SK-N-SH treated with all-trans-retinoic acid at 6 μM for 48 hours (cell line): ENCODE measurements around the gene ARIH2.

Experiments used
- ATAC-seq: fragments of 200-7000 bp; cut with Tn5 transposase; 3 replicates; pipeline ENCODE4 v1.9.1; 2020; ENCODE audit warnings: mild to moderate bottlenecking, moderate library complexity
- ARNTL ChIP-seq: fragments of 450-650 bp; formaldehyde crosslinking; IDR thresholded peaks from 2 replicates; pipeline ENCODE4 v1.5.0; 2020; ENCODE audit warnings: low read depth, mild to moderate bottlenecking, moderate library complexity, borderline replicate concordance
- BACH2 ChIP-seq: fragments of 250-450 bp; sonication (Bioruptor Pico); IDR thresholded peaks from 2 replicates; pipeline ENCODE4 v1.9.0; 2021; ENCODE audit warnings: mild to moderate bottlenecking, borderline replicate concordance
- CSDC2 ChIP-seq: fragments of 250-450 bp; sonication (Bioruptor Pico); IDR thresholded peaks from 2 replicates; pipeline ENCODE4 v1.5.0; 2020; ENCODE audit warnings: mild to moderate bottlenecking, moderate library complexity
- ESRRG ChIP-seq: fragments of 250-450 bp; sonication (Bioruptor Pico); IDR thresholded peaks from 2 replicates; pipeline ENCODE4 v1.6.1; 2021; ENCODE audit warnings: mild to moderate bottlenecking
- GLIS3 ChIP-seq: fragments of 250-450 bp; sonication (Bioruptor Pico); IDR thresholded peaks from 2 replicates; pipeline ENCODE4 v1.5.0; 2020; ENCODE audit warnings: mild to moderate bottlenecking, moderate library complexity
- OSR1 ChIP-seq: fragments of 250-450 bp; sonication (Bioruptor Pico); IDR thresholded peaks from 2 replicates; pipeline ENCODE4 v1.8.0; 2022; ENCODE audit warnings: moderate library complexity, mild to moderate bottlenecking, inconsistent platforms
- PPARA ChIP-seq: fragments of 250-450 bp; sonication (Bioruptor Pico); IDR thresholded peaks from 2 replicates; pipeline ENCODE4 v1.5.0; 2020; ENCODE audit warnings: mild to moderate bottlenecking, borderline replicate concordance
- RARB ChIP-seq: fragments of 250-450 bp; sonication (Bioruptor Pico); IDR thresholded peaks from 2 replicates; pipeline ENCODE4 v1.8.0; 2021; ENCODE audit warnings: mild to moderate bottlenecking, moderate library complexity
- SNAI2 ChIP-seq: fragments of 250-450 bp; sonication (Bioruptor Pico); IDR thresholded peaks from 2 replicates; pipeline ENCODE4 v1.5.0; 2020; ENCODE audit warnings: mild to moderate bottlenecking, moderate library complexity
- TCF4 ChIP-seq: fragments of 250-450 bp; sonication (Bioruptor Pico); IDR thresholded peaks from 2 replicates; pipeline ENCODE4 v1.8.0; 2021; ENCODE audit warnings: mild to moderate bottlenecking, moderate library complexity, borderline replicate concordance
- TOX ChIP-seq: fragments of 250-450 bp; sonication (Bioruptor Pico); IDR thresholded peaks from 2 replicates; pipeline ENCODE4 v1.8.0; 2021; ENCODE audit warnings: mild to moderate bottlenecking, moderate library complexity, borderline replicate concordance
- ZC3H10 ChIP-seq: fragments of 250-450 bp; sonication (Bioruptor Pico); IDR thresholded peaks from 2 replicates; pipeline ENCODE4 v1.5.1; 2021; ENCODE audit warnings: mild to moderate bottlenecking, moderate library complexity
- ZFP3 ChIP-seq: fragments of 250-450 bp; sonication (Bioruptor Pico); IDR thresholded peaks from 2 replicates; pipeline ENCODE4 v1.5.0; 2020; ENCODE audit warnings: mild to moderate bottlenecking, moderate library complexity
- ZFP30 ChIP-seq: fragments of 450-650 bp; formaldehyde crosslinking; IDR thresholded peaks from 2 replicates; pipeline ENCODE4 v1.5.0; 2022; ENCODE audit warnings: mild to moderate bottlenecking, moderate library complexity
- ZNF565 ChIP-seq: fragments of 450-650 bp; formaldehyde crosslinking; conservative IDR thresholded peaks from 2 replicates; pipeline ENCODE4 v1.5.0; 2020; ENCODE audit warnings: low read depth, mild to moderate bottlenecking, moderate library complexity
- ZNF70 ChIP-seq: fragments of 450-650 bp; formaldehyde crosslinking; IDR thresholded peaks from 2 replicates; pipeline ENCODE4 v1.5.0; 2020; ENCODE audit warnings: mild to moderate bottlenecking, moderate library complexity
- ZNF8 ChIP-seq: fragments of 450-650 bp; formaldehyde crosslinking; IDR thresholded peaks from 2 replicates; pipeline ENCODE4 v1.5.0; 2020; ENCODE audit warnings: mild to moderate bottlenecking, moderate library complexity
- TF ChIP-seq, protein P1 (sequence below): fragments of 250-450 bp; sonication (Bioruptor Pico); IDR thresholded peaks from 2 replicates; pipeline ENCODE4 v1.5.1; 2020; ENCODE audit warnings: low read depth, mild to moderate bottlenecking, moderate library complexity
- TF ChIP-seq, protein P2 (sequence below): fragments of 250-450 bp; sonication (Bioruptor Pico); IDR thresholded peaks from 2 replicates; pipeline ENCODE4 v1.5.0; 2020; ENCODE audit warnings: mild to moderate bottlenecking, moderate library complexity
- TF ChIP-seq, protein P3 (sequence below): fragments of 250-450 bp; sonication (Bioruptor Pico); IDR thresholded peaks from 2 replicates; pipeline ENCODE4 v1.8.0; 2020; ENCODE audit warnings: mild to moderate bottlenecking, moderate library complexity, borderline replicate concordance
- TF ChIP-seq, protein P4 (sequence below): fragments of 250-450 bp; sonication (Bioruptor Pico); IDR thresholded peaks from 2 replicates; pipeline ENCODE4 v1.5.1; 2021; ENCODE audit warnings: mild to moderate bottlenecking, moderate library complexity
- TF ChIP-seq, protein P5 (sequence below): fragments of 250-450 bp; sonication (Bioruptor Pico); IDR thresholded peaks from 2 replicates; pipeline ENCODE4 v1.8.0; 2021; ENCODE audit warnings: low read depth, mild to moderate bottlenecking, moderate library complexity, borderline replicate concordance

Gene ARIH2

DNA sequence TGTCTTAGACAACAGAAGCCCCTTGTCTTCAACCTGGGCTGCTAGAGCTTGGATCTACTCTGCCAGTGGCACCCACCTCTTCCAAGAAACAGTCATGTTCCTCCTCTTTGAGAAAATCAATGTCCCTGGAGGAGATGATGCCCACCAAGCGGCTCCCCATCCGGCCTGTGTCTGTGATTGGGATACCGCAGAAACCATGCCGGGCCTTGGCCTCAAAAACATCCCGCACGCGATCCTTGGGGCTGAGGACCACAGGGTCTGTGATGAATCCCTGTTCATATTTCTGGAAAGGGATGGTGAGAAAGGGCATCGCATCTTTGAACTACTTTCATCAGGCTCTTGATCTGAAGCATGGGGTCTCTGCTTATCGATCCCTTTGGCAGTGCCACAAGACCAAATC, 109.0 kb downstream of the ARIH2 start (continued):
- TF ChIP-seq, protein P1, sequence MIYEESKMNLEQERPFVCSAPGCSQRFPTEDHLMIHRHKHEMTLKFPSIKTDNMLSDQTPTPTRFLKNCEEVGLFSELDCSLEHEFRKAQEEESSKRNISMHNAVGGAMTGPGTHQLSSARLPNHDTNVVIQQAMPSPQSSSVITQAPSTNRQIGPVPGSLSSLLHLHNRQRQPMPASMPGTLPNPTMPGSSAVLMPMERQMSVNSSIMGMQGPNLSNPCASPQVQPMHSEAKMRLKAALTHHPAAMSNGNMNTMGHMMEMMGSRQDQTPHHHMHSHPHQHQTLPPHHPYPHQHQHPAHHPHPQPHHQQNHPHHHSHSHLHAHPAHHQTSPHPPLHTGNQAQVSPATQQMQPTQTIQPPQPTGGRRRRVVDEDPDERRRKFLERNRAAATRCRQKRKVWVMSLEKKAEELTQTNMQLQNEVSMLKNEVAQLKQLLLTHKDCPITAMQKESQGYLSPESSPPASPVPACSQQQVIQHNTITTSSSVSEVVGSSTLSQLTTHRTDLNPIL (CRISPR knock-in tag) = no peak
- no peak for TF ChIP-seq CSDC2
- TF ChIP-seq, all 23 proteins: peak for 0

DNA sequence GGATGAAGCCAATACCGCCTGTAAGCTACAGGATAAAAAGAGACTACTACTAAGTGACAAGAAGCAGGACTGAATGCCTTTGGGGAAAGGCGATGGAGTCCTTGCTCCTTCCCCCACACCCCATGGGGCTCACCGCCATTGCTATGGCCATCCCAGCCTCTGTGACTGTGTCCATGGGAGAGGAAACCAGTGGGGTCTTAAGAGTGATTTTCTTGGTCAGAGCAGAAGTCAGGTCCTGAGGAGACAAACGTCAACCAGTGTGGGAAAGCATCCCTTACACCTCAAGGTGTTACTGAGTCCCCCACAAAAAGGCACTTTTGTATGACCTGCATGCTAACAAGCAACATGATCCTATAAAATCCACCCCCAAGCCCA, 109.6 kb downstream of the ARIH2 start:
- no peak for TF ChIP-seq ZFP30 (CRISPR knock-in tag)
- 0 out of 3 replicates have a peak, but pooled peaks have one; percentile 0 for ATAC-seq

DNA sequence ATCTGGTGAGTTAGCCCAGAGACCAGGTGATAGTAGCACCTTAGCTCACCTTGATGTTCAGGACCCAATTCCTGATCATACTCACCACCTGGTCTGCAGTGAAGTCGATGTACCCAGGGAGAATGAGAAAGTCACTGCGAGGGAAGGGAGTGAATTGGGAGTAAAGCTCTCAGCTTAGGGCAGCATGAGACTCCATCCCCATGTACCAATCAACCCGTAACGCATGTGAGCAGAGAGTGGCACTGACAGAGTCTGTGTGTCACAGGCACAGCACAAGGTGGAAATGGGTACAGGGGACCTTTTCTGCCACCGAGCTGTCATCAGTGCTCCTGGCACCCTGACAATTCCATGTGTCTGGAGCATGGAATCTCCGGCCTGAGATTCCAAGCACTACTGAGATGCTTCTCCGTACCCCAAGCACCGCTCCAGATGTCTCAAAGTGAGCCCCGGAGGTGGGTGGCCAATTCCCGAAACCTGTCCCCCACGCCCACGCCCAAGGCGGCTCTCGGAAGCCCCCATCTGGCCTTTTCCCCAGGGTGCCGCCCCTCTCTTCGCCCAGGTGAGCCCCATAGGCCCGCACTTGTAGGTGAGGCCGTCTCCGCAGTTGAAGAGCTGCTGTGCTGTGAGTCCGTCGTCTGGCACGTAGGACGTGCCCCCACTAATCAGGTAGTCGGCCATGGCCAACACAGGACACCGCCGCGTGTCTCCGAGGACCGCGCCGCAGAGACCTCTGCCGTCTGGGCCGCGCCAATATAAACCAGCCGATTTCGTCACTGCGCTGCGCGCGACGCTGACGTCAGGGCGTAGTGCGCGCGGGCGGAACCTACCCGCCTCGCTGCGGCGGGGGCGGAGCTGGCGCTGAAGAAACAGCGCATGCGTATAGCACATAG, 110.3 kb downstream of the ARIH2 start, which contains the start of gene IMPDH2:
IMPDH2 (minus strand) TSS at position 726 of the 890 bp plus-strand sequence; CDS start at position 678, 48 bp downstream.
- ATAC-seq = peak; percentile 91
- TF ChIP-seq GLIS3 (CRISPR knock-in tag) (peak; percentile 69; the same call in 1 of the 2 replicates), ARNTL (CRISPR knock-in tag) (no peak), OSR1 (CRISPR knock-in tag) (no peak), ZNF70 (CRISPR knock-in tag) (0 out of 2 replicates have a peak, but pooled peaks have one; percentile 29), TCF4 (CRISPR knock-in tag) (no peak), TOX (CRISPR knock-in tag) (no peak), BACH2 (CRISPR knock-in tag) (no peak), ZC3H10 (CRISPR knock-in tag) (peak; percentile 72; the same call in 1 of the 2 replicates), SNAI2 (CRISPR knock-in tag) (no peak), ZFP30 (CRISPR knock-in tag) (no peak), PPARA (CRISPR knock-in tag) (no peak), RARB (CRISPR knock-in tag) (no peak), ESRRG (0 out of 2 replicates have a peak, but pooled peaks have one; percentile 24), ZFP3 (CRISPR knock-in tag) (0 out of 2 replicates have a peak, but pooled peaks have one; percentile 31), ZNF565 (CRISPR knock-in tag) (no peak), CSDC2 (0 out of 2 replicates have a peak, but pooled peaks have one; percentile 11), ZNF8 (CRISPR knock-in tag) (no peak; the same call in 1 of the 2 replicates)
- TF ChIP-seq, protein P2, sequence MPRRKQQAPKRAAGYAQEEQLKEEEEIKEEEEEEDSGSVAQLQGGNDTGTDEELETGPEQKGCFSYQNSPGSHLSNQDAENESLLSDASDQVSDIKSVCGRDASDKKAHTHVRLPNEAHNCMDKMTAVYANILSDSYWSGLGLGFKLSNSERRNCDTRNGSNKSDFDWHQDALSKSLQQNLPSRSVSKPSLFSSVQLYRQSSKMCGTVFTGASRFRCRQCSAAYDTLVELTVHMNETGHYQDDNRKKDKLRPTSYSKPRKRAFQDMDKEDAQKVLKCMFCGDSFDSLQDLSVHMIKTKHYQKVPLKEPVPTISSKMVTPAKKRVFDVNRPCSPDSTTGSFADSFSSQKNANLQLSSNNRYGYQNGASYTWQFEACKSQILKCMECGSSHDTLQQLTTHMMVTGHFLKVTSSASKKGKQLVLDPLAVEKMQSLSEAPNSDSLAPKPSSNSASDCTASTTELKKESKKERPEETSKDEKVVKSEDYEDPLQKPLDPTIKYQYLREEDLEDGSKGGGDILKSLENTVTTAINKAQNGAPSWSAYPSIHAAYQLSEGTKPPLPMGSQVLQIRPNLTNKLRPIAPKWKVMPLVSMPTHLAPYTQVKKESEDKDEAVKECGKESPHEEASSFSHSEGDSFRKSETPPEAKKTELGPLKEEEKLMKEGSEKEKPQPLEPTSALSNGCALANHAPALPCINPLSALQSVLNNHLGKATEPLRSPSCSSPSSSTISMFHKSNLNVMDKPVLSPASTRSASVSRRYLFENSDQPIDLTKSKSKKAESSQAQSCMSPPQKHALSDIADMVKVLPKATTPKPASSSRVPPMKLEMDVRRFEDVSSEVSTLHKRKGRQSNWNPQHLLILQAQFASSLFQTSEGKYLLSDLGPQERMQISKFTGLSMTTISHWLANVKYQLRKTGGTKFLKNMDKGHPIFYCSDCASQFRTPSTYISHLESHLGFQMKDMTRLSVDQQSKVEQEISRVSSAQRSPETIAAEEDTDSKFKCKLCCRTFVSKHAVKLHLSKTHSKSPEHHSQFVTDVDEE = no peak
- TF ChIP-seq, protein P3, sequence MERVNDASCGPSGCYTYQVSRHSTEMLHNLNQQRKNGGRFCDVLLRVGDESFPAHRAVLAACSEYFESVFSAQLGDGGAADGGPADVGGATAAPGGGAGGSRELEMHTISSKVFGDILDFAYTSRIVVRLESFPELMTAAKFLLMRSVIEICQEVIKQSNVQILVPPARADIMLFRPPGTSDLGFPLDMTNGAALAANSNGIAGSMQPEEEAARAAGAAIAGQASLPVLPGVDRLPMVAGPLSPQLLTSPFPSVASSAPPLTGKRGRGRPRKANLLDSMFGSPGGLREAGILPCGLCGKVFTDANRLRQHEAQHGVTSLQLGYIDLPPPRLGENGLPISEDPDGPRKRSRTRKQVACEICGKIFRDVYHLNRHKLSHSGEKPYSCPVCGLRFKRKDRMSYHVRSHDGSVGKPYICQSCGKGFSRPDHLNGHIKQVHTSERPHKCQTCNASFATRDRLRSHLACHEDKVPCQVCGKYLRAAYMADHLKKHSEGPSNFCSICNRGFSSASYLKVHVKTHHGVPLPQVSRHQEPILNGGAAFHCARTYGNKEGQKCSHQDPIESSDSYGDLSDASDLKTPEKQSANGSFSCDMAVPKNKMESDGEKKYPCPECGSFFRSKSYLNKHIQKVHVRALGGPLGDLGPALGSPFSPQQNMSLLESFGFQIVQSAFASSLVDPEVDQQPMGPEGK = no peak
- TF ChIP-seq, protein P4, sequence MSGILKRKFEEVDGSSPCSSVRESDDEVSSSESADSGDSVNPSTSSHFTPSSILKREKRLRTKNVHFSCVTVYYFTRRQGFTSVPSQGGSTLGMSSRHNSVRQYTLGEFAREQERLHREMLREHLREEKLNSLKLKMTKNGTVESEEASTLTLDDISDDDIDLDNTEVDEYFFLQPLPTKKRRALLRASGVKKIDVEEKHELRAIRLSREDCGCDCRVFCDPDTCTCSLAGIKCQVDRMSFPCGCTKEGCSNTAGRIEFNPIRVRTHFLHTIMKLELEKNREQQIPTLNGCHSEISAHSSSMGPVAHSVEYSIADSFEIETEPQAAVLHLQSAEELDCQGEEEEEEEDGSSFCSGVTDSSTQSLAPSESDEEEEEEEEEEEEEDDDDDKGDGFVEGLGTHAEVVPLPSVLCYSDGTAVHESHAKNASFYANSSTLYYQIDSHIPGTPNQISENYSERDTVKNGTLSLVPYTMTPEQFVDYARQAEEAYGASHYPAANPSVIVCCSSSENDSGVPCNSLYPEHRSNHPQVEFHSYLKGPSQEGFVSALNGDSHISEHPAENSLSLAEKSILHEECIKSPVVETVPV (CRISPR knock-in tag) = peak; percentile 23; the same call in 1 of the 2 replicates
- TF ChIP-seq, protein P1 (CRISPR knock-in tag) = no peak
- TF ChIP-seq, protein P5, sequence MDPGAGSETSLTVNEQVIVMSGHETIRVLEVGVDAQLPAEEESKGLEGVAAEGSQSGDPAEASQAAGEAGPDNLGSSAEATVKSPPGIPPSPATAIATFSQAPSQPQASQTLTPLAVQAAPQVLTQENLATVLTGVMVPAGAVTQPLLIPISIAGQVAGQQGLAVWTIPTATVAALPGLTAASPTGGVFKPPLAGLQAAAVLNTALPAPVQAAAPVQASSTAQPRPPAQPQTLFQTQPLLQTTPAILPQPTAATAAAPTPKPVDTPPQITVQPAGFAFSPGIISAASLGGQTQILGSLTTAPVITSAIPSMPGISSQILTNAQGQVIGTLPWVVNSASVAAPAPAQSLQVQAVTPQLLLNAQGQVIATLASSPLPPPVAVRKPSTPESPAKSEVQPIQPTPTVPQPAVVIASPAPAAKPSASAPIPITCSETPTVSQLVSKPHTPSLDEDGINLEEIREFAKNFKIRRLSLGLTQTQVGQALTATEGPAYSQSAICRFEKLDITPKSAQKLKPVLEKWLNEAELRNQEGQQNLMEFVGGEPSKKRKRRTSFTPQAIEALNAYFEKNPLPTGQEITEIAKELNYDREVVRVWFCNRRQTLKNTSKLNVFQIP (CRISPR knock-in tag) = 0 out of 2 replicates have a peak, but pooled peaks have one; percentile 11
- TF ChIP-seq, all 23 proteins: peak for 8
